ENCODE measurements around the gene CFAP92.

CFAP92 gene

GRCh38 chr3:129027544-129027880, 33.6 kb upstream of the CFAP92 start (continued):
- TF ChIP-seq ZBTB17 (tag by site-specific recombination; IDR thresholded peaks at IDR 0.05): no peak
- TF ChIP-seq ZNF341 (tag by site-specific recombination; IDR thresholded peaks at IDR 0.05; ENCODE audit: low read depth): no peak
- no peak for TF ChIP-seq ZNF518A (tag by site-specific recombination; conservative IDR thresholded peaks at IDR 0.05; ENCODE audit: low read depth)
- TF ChIP-seq ZNF174 (tag by site-specific recombination; IDR thresholded peaks at IDR 0.05): no peak
- TF ChIP-seq ATF2 (tag by site-specific recombination; IDR thresholded peaks at IDR 0.05; ENCODE audit: low read depth): no peak
- TF ChIP-seq ZNF704 (tag by site-specific recombination; IDR thresholded peaks at IDR 0.05): no peak
- TF ChIP-seq ZNF473 (tag by site-specific recombination; IDR thresholded peaks at IDR 0.05): no peak
- no peak for TF ChIP-seq ZNF354C (tag by site-specific recombination; IDR thresholded peaks at IDR 0.05; ENCODE audit: borderline replicate concordance, low read depth)
- no peak for TF ChIP-seq ZNF670 (tag by site-specific recombination; IDR thresholded peaks at IDR 0.05; ENCODE audit: low read depth)

GRCh38 chr3:129026728-129027543, 33.1 kb upstream of the CFAP92 start:
- Histone ChIP-seq H3K4me1 (ENCODE audit: control insufficient read depth, insufficient read depth, low read length) (no peaks in the 10 kb centered on the region), H3K9me3 (ENCODE audit: control insufficient read depth, insufficient read depth, low read depth, low read length) (no peaks in the 10 kb centered on the region), H3K4me3 (ENCODE audit: low read depth, low read length) (peak overlapping the region; percentile 49), H3K27ac (ENCODE audit: extremely low read depth, low read depth, low read length) (peak overlapping the region; percentile 1; the same call in 1 of the 2 replicates), H3K36me3 (ENCODE audit: control insufficient read depth in 2 of 2, insufficient read depth in 1 of 2, low read length in 2 of 2) (no peaks in the 10 kb centered on the region)
- ChIA-PET CTCF (interaction anchor here (0.6 to 3.2 kb wide), 19 partner anchors 10 to 1053 kb away, joined by 3 to 22 read pairs (median 4); no protein-coding TSS in a partner anchor), POLR2A (interaction anchor here (0.6 to 1.3 kb wide), 5 partner anchors 13 to 376 kb away, joined by 3 to 6 read pairs (median 4); no protein-coding TSS in a partner anchor)
- no peak for TF ChIP-seq ZNF747 (tag by site-specific recombination; IDR thresholded peaks at IDR 0.05)
- peak; percentile 77 for TF ChIP-seq SP2 (tag by site-specific recombination; IDR thresholded peaks at IDR 0.05)
- TF ChIP-seq ELK4 (IDR thresholded peaks at IDR 0.05; ENCODE audit: borderline replicate concordance, low read depth, low read length): peak; percentile 84; the same call in 1 of the 2 replicates
- TF ChIP-seq ZNF510 (tag by site-specific recombination; IDR thresholded peaks at IDR 0.05; ENCODE audit: insufficient replicate concordance): no peak
- TF ChIP-seq ZSCAN4 (tag by site-specific recombination; IDR thresholded peaks at IDR 0.05): no peak
- no peak for TF ChIP-seq ZFP41 (tag by site-specific recombination; IDR thresholded peaks at IDR 0.05; ENCODE audit: borderline replicate concordance)
- TF ChIP-seq ZNF280D (tag by site-specific recombination; IDR thresholded peaks at IDR 0.05): no peak
- TF ChIP-seq INSM2 (tag by site-specific recombination; IDR thresholded peaks at IDR 0.05): peak; percentile 31; the same call in 1 of the 2 replicates
